ENCODE results near the gene GPR17. TPM values are rescaled to one million over a fixed set of nuclear protein-coding genes. Genes with fewer than 3 reads are reported as not detected.
A peak's percentile ranks its signal among the peaks of the same experiment; 100 is the strongest.

GPR17 gene
- total RNA-seq, 1 experiment from 2014 or later, result not detected

- ChIA-PET POLR2A (interaction anchor here (0.5 kb wide), 1 partner anchor 435 kb away, joined by 4 read pairs; no protein-coding TSS in a partner anchor), CTCF (interaction anchor here (0.7 kb wide), 1 partner anchor 73 kb away, joined by 3 read pairs; no protein-coding TSS in a partner anchor)
- DNase-seq (ENCODE audit: low read depth, low spot score), result no peak
- no TSS peak for BruUV-seq (replicated peaks)
- Histone ChIP-seq H3K4me1 (ENCODE audit: control insufficient read depth, insufficient read depth, low read length) (no peaks in the 10 kb centered on the region), H3K4me3 (ENCODE audit: low read depth in 2 of 2, low read length in 2 of 2) (peak overlapping the region in 1 of 2 experiments; percentile 15; a peak in 1 of 4 replicates), H3K36me3 (ENCODE audit: control insufficient read depth, insufficient read depth, low read length) (no peaks in the 10 kb centered on the region), H3K27ac (ENCODE audit: low read length) (no peak overlapping the region), H3K9me3 (ENCODE audit: control insufficient read depth, insufficient read depth, low read depth, low read length) (no peaks in the 10 kb centered on the region), H3K27me3 (ENCODE audit: control insufficient read depth, insufficient read depth, low read length) (0 out of 2 replicates have a peak, but pooled peaks cover 2% of the 10 kb centered on the region)
- ATAC-seq, result no peak
- intact Hi-C loops (cut with micrococcal nuclease; ENCODE audit: unreplicated experiment) (no loop called here), in situ Hi-C loops (cut with HindIII; ENCODE audit: low pct_unique_long_range_greater_than_20kb, low sequenced_read_pairs) (no loop called here)
- TF ChIP-seq POLR2AphosphoS5 (IDR thresholded peaks at IDR 0.05; ENCODE audit: low read depth, low read length) (no peak), REST (IDR thresholded peaks at IDR 0.05; ENCODE audit: insufficient read depth in 1 of 2, low read depth in 2 of 2, low read length in 1 of 2) (no peak), TCF7L2 (IDR thresholded peaks at IDR 0.05; ENCODE audit: low read depth, low read length) (no peak), CTCF (IDR thresholded peaks at IDR 0.05) (no peak), SIN3A (IDR thresholded peaks at IDR 0.05; ENCODE audit: borderline replicate concordance, insufficient read depth, low read depth, low read length) (no peak)
Observed at GRCh38 chr2:127664065-127664894, 18.3 kb downstream of the GPR17 start.

GRCh38 chr2:127664895-127665225, 18.9 kb downstream of the GPR17 start:
- TF ChIP-seq SIN3A (IDR thresholded peaks at IDR 0.05; ENCODE audit: borderline replicate concordance, insufficient read depth, low read depth, low read length) (no peak), POLR2AphosphoS5 (IDR thresholded peaks at IDR 0.05; ENCODE audit: low read depth, low read length) (no peak), CTCF (IDR thresholded peaks at IDR 0.05) (no peak), TCF7L2 (IDR thresholded peaks at IDR 0.05; ENCODE audit: low read depth, low read length) (no peak), REST (IDR thresholded peaks at IDR 0.05; ENCODE audit: insufficient read depth in 1 of 2, low read depth in 2 of 2, low read length in 1 of 2) (no peak)
- Histone ChIP-seq H3K27me3 (ENCODE audit: control insufficient read depth, insufficient read depth, low read length) (0 out of 2 replicates have a peak, but pooled peaks cover 2% of the 10 kb centered on the region), H3K4me3 (ENCODE audit: low read depth in 2 of 2, low read length in 2 of 2) (no peak overlapping the region), H3K9me3 (ENCODE audit: control insufficient read depth, insufficient read depth, low read depth, low read length) (no peaks in the 10 kb centered on the region), H3K27ac (ENCODE audit: low read length) (no peak overlapping the region), H3K36me3 (ENCODE audit: control insufficient read depth, insufficient read depth, low read length) (no peaks in the 10 kb centered on the region), H3K4me1 (ENCODE audit: control insufficient read depth, insufficient read depth, low read length) (no peaks in the 10 kb centered on the region)
- in situ Hi-C loops (cut with HindIII; ENCODE audit: low pct_unique_long_range_greater_than_20kb, low sequenced_read_pairs) (no loop called here), intact Hi-C loops (cut with micrococcal nuclease; ENCODE audit: unreplicated experiment) (no loop called here)
- ATAC-seq (no peak), DNase-seq (ENCODE audit: low read depth, low spot score) (no peak)
- no TSS peak for BruUV-seq (replicated peaks)
- ChIA-PET CTCF (no interaction called here), POLR2A (no interaction called here)
